NCI-H524 treated with DMSO at 0.1 percent for 48 hours (cell line): ENCODE measurements around the gene SMARCA4.
"Not testable (repeated sequence)": the region's sequence is repeated elsewhere in the genome, so short reads cannot be mapped to it uniquely, and the experiment has no call there.

Experiments used
- DNase-seq: peaks from one replicate; lab custom pipeline; 2025; lab: John Stamatoyannopoulos, UW

SMARCA4 gene

DNA sequence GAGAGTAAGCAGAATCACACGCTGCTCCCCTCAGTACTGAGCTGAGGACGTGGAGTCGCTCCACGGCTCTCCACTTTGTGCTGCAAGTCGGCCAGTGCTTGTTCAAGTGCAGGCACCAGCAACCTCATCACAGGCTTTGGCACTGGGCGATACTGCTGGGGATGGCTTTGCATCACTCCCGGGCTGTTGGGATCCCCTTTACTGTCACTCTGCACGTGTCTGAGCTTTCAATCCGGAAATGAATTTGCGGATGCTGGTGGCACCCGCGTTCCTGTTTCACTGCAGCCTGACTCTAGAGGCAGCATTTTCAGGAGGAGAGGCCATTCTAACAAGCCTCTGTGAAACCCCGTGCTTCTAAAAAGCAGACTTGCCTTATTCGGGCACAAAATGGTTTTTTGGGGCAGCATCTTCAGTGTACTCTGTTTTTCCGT is 19.1 kb downstream of the SMARCA4 start:
- no peak for DNase-seq

GRCh38 chr19:10981252-10981895 is 20.5 kb downstream of the SMARCA4 start:
- DNase-seq = no peak

DNA sequence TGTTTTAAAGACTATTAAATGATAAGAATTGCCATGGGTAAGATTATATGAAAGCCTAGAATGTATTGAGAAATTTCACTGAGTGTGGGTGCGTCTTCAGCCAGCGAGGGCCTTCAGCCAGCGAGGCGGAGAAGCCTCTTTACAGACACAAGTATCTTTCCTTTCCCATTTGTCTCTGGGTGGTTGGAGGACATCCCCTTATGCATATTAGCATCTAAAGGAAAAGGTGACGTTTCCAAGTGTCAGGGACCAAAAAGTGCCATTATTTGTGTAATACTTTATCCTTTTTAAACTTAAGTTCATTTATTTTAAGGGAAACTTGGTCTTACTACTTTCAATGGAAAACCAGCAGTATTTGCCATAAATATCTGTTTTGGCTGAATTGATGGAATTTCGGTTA is 22.2 kb downstream of the SMARCA4 start:
- DNase-seq = no peak

- DNase-seq = no peak
Measured at GRCh38 chr19:10984166-10984735, 23.4 kb downstream of the SMARCA4 start.

- no peak for DNase-seq
Measured at GRCh38 chr19:10985502-10985901, 24.7 kb downstream of the SMARCA4 start.

DNA sequence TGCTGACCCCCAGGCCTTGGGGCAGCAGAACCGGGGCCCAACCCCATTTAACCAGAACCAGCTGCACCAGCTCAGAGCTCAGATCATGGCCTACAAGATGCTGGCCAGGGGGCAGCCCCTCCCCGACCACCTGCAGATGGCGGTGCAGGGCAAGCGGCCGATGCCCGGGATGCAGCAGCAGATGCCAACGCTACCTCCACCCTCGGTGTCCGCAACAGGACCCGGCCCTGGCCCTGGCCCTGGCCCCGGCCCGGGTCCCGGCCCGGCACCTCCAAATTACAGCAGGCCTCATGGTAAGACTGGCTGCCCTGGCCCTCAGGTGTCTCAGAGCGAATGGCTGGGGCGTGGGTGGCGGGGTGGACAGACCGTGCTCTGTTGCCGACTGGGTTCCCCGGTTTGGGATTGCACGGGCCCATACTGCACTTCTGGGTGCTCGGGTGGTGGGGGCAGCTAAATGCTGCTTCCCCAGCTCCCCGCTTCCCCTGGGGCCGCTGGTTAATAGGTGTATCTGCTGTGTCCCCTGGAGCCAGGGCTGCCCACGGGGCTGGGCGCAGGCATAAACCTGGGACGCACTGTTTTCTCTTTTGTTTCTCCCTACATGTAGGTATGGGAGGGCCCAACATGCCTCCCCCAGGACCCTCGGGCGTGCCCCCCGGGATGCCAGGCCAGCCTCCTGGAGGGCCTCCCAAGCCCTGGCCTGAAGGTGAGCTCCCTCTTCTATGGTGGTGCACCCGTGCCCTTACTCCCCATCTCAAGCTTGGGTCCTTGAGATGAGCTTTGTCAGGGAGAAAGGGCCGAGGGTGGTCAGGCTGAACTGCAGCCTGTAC is 25.7 kb downstream of the SMARCA4 start:
- DNase-seq = no peak

- DNase-seq = no peak
Measured at GRCh38 chr19:10987571-10988297, 26.9 kb downstream of the SMARCA4 start.

DNA sequence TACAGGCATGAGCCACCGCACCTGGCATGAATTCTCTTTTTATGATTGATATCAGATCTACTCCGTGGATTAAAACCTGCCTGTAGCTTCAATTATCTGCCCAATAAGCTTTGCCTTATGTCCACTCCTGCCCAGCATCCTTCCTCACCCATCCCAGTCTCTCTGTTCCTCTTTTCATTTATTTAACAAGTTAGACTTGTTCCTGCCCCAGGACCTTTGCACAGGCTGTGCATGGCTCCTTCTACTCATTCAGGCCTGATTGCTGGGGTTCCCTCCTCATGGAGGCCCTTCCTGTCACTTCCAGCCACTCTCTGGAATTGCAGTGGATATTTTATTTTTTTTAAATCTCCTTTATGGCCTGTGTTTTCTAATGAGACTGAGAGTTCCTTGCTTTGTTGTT is 27.6 kb downstream of the SMARCA4 start:
- DNase-seq = no peak

- no peak for DNase-seq
Measured at GRCh38 chr19:10988921-10989320, 28.1 kb downstream of the SMARCA4 start.

- DNase-seq = no peak
Measured at GRCh38 chr19:10991076-10991475, 30.2 kb downstream of the SMARCA4 start.

- DNase-seq = no peak
Measured at GRCh38 chr19:10991521-10992081, 30.8 kb downstream of the SMARCA4 start.

DNA sequence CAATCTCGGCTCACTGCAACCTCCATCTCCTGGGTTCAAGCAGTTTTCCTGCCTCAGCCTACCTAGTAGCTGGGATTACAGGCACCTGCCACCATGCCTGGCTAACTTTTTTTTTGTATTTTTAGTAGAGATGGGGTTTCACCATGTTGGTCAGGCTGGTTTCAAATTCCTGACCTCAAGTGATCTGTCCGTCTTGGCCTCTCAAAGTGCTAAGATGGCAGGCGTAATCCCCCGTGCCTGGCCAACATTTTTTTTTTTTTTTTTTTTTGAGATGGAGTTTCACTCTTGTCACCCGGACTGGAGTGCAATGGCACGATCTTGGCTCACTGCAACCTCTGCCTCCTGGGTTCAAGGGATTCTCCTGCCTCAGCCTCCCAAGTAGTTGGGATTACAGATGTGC is 31.3 kb downstream of the SMARCA4 start:
- not testable (repeated sequence) for DNase-seq

GRCh38 chr19:10995926-10996600 is 35.2 kb downstream of the SMARCA4 start:
- DNase-seq = no peak

DNA sequence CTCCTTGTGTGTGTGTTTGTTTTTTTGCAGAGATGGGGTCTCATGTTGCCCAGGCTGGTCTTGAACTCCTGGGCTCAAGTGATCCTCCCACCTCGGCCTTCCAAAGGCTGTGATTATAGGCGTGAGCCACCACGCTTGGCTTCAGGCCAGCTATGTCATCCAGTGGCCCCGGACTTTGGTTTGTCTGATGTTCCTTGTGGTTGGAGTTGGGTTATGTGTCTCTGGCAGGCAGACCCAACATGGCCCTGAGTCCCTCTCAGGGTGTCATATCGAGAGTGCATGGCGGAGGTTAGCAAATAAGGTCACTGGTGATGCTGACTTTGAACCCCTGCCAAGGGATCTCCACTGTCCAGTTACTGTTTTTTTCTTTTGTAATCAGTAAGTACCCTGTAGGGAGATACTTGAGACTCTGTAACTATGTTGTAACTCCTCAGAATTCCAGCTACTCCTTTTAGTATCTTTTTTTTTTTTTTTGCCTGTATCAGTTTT is 37.3 kb downstream of the SMARCA4 start:
- no peak for DNase-seq

- no peak for DNase-seq
Measured at GRCh38 chr19:10998666-10999065, 37.8 kb downstream of the SMARCA4 start.

- no peak for DNase-seq
Measured at GRCh38 chr19:11005521-11005920, 44.7 kb downstream of the SMARCA4 start.

DNA sequence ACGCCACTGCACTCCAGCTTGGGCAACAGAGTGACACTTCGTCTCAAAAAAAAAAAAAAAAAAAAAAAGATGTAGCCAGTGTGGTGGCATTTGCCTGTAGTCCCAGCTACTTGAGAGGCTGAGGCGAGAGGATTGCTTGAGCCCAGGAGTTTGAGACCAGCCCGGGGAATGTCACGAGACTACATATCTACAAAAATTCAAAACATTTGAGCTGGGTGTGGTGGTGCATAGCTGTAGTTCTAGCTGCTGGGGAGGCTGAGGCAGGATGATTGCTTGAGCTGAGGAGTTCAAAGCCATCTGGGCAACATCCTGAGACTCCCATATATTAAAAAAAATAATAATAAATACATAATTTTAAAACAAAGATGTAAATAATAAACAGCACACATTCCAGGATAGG is 46.6 kb downstream of the SMARCA4 start:
- no peak for DNase-seq

GRCh38 chr19:11007962-11008532 is 47.2 kb downstream of the SMARCA4 start:
- no peak for DNase-seq

- no peak for DNase-seq
Measured at GRCh38 chr19:11010041-11010440, 49.2 kb downstream of the SMARCA4 start.

DNA sequence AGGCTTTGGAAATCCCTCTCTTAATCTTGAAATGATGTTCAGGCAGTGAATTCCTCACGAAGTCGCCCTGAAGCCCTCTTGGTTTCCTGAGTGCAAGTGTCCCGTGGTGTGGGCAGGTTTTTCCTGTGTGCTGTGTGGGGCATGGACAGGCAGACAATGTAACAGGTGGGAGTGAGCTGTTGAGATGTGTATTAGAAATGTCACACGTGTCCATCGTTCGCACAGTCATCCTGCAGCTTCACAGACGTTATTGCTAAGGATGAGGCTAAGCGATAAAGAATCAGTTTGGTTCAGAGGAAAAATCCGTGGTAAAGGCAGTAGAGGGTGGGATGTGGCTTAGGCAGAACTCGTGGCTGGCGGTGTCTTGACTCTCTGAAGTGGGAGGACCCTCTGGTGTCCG is 51.7 kb downstream of the SMARCA4 start:
- DNase-seq = no peak

- no peak for DNase-seq
Measured at GRCh38 chr19:11013771-11014170, 52.9 kb downstream of the SMARCA4 start.
